Activated naive CD4-positive, alpha-beta T cell treated with anti-CD3 and anti-CD28 coated beads, Interleukin-2, amount 50 U/mL, for 24 hours (primary cell): ENCODE measurements around the gene VEGFB.

ENCODE experiments used
- H3K27ac Mint-ChIP-seq: one replicate; pipeline ENCODE4 v1.8.0; 2021; ENCODE audit warnings: mild to moderate bottlenecking, mixed read lengths
- H3K27me3 Mint-ChIP-seq: one replicate; pipeline ENCODE4 v1.8.0; 2021; ENCODE audit warnings: mixed read lengths
- H3K36me3 Mint-ChIP-seq: one replicate; pipeline ENCODE4 v1.8.0; 2021; ENCODE audit warnings: mixed read lengths
- H3K4me1 Mint-ChIP-seq: one replicate; pipeline ENCODE4 v1.8.0; 2021; ENCODE audit warnings: mixed read lengths
- H3K4me3 Mint-ChIP-seq: one replicate; pipeline ENCODE4 v1.8.0; 2021; ENCODE audit warnings: mild to moderate bottlenecking, mixed read lengths
- H3K9me3 Mint-ChIP-seq: one replicate; pipeline ENCODE4 v1.8.0; 2021; ENCODE audit warnings: mixed read lengths

Gene VEGFB

GRCh38 chr11:64254326-64254725 lies 19.9 kb downstream of the VEGFB start:
- Mint-ChIP-seq H3K27me3 (no peaks in the 10 kb centered on the region), H3K4me3 (no peak overlapping the region), H3K27ac (no peak overlapping the region), H3K36me3 (no peaks in the 10 kb centered on the region), H3K4me1 (peaks cover 7% of the 10 kb centered on the region), H3K9me3 (no peaks in the 10 kb centered on the region)

GRCh38 chr11:64255135-64256128 lies 21.0 kb downstream of the VEGFB start:
- H3K4me3 Mint-ChIP-seq, result no peak overlapping the region
- H3K27me3 Mint-ChIP-seq, result no peaks in the 10 kb centered on the region
- no peaks in the 10 kb centered on the region for H3K9me3 Mint-ChIP-seq
- no peak overlapping the region for H3K27ac Mint-ChIP-seq
- peaks cover 10% of the 10 kb centered on the region for H3K4me1 Mint-ChIP-seq
- H3K36me3 Mint-ChIP-seq, result no peaks in the 10 kb centered on the region

GRCh38 chr11:64256300-64256699 lies 21.9 kb downstream of the VEGFB start:
- Mint-ChIP-seq H3K27ac (no peak overlapping the region), H3K4me3 (no peak overlapping the region), H3K4me1 (peaks cover 10% of the 10 kb centered on the region), H3K9me3 (no peaks in the 10 kb centered on the region), H3K27me3 (no peaks in the 10 kb centered on the region), H3K36me3 (no peaks in the 10 kb centered on the region)

GRCh38 chr11:64258356-64258755 lies 24.0 kb downstream of the VEGFB start:
- no peak overlapping the region for H3K4me3 Mint-ChIP-seq
- H3K27ac Mint-ChIP-seq, result no peak overlapping the region
- no peaks in the 10 kb centered on the region for H3K9me3 Mint-ChIP-seq
- H3K27me3 Mint-ChIP-seq, result no peaks in the 10 kb centered on the region
- H3K4me1 Mint-ChIP-seq, result peaks cover 3% of the 10 kb centered on the region
- no peaks in the 10 kb centered on the region for H3K36me3 Mint-ChIP-seq

- no peaks in the 10 kb centered on the region for H3K9me3 Mint-ChIP-seq
- H3K27ac Mint-ChIP-seq, result no peak overlapping the region
Measured at GRCh38 chr11:64258946-64259532, 24.7 kb downstream of the VEGFB start.

GRCh38 chr11:64259533-64260067 lies 25.2 kb downstream of the VEGFB start:
- H3K27me3 Mint-ChIP-seq, result no peaks in the 10 kb centered on the region
- no peak overlapping the region for H3K27ac Mint-ChIP-seq
- no peaks in the 10 kb centered on the region for H3K36me3 Mint-ChIP-seq
- no peak overlapping the region for H3K4me3 Mint-ChIP-seq
- no peaks in the 10 kb centered on the region for H3K9me3 Mint-ChIP-seq
- peaks cover 3% of the 10 kb centered on the region for H3K4me1 Mint-ChIP-seq

More at GRCh38 chr11:64258946-64259532, 24.7 kb downstream of the VEGFB start:
- H3K27me3 Mint-ChIP-seq, result no peaks in the 10 kb centered on the region
- no peaks in the 10 kb centered on the region for H3K36me3 Mint-ChIP-seq
- peaks cover 3% of the 10 kb centered on the region for H3K4me1 Mint-ChIP-seq
- H3K4me3 Mint-ChIP-seq, result no peak overlapping the region

- Mint-ChIP-seq H3K36me3 (no peaks in the 10 kb centered on the region), H3K4me1 (peaks cover 3% of the 10 kb centered on the region), H3K27ac (no peak overlapping the region), H3K27me3 (no peaks in the 10 kb centered on the region), H3K4me3 (no peak overlapping the region), H3K9me3 (no peaks in the 10 kb centered on the region)
Measured at GRCh38 chr11:64260147-64260708, 25.8 kb downstream of the VEGFB start.

GRCh38 chr11:64261556-64262080 lies 27.2 kb downstream of the VEGFB start:
- peaks cover 3% of the 10 kb centered on the region for H3K4me1 Mint-ChIP-seq
- H3K36me3 Mint-ChIP-seq, result no peaks in the 10 kb centered on the region
- H3K27me3 Mint-ChIP-seq, result no peaks in the 10 kb centered on the region

GRCh38 chr11:64262271-64263002 lies 28.1 kb downstream of the VEGFB start:
- Mint-ChIP-seq H3K36me3 (no peaks in the 10 kb centered on the region), H3K4me3 (no peak overlapping the region), H3K27me3 (no peaks in the 10 kb centered on the region), H3K9me3 (no peaks in the 10 kb centered on the region), H3K27ac (no peak overlapping the region), H3K4me1 (peaks cover 3% of the 10 kb centered on the region)

More at GRCh38 chr11:64261556-64262080, 27.2 kb downstream of the VEGFB start:
- no peak overlapping the region for H3K4me3 Mint-ChIP-seq
- H3K27ac Mint-ChIP-seq, result no peak overlapping the region
- no peaks in the 10 kb centered on the region for H3K9me3 Mint-ChIP-seq

- H3K27ac Mint-ChIP-seq, result no peak overlapping the region
- no peaks in the 10 kb centered on the region for H3K27me3 Mint-ChIP-seq
Measured at GRCh38 chr11:64263021-64263946, 28.9 kb downstream of the VEGFB start.

GRCh38 chr11:64263947-64264317 lies 29.5 kb downstream of the VEGFB start:
- Mint-ChIP-seq H3K27ac (no peak overlapping the region), H3K4me3 (no peak overlapping the region), H3K4me1 (peaks cover 13% of the 10 kb centered on the region), H3K27me3 (no peaks in the 10 kb centered on the region), H3K36me3 (no peaks in the 10 kb centered on the region), H3K9me3 (no peaks in the 10 kb centered on the region)

More at GRCh38 chr11:64263021-64263946, 28.9 kb downstream of the VEGFB start:
- Mint-ChIP-seq H3K36me3 (no peaks in the 10 kb centered on the region), H3K4me3 (no peak overlapping the region), H3K9me3 (no peaks in the 10 kb centered on the region), H3K4me1 (peaks cover 8% of the 10 kb centered on the region)

GRCh38 chr11:64264371-64264852 lies 30.0 kb downstream of the VEGFB start:
- Mint-ChIP-seq H3K4me1 (peaks cover 16% of the 10 kb centered on the region), H3K36me3 (no peaks in the 10 kb centered on the region), H3K27ac (no peak overlapping the region), H3K4me3 (no peak overlapping the region), H3K27me3 (no peaks in the 10 kb centered on the region), H3K9me3 (no peaks in the 10 kb centered on the region)

- H3K4me1 Mint-ChIP-seq, result peaks cover 13% of the 10 kb centered on the region
- no peaks in the 10 kb centered on the region for H3K9me3 Mint-ChIP-seq
- no peaks in the 10 kb centered on the region for H3K27me3 Mint-ChIP-seq
- H3K36me3 Mint-ChIP-seq, result no peaks in the 10 kb centered on the region
- H3K27ac Mint-ChIP-seq, result no peak overlapping the region
- H3K4me3 Mint-ChIP-seq, result no peak overlapping the region
Measured at GRCh38 chr11:64265176-64266160, 31.1 kb downstream of the VEGFB start.
